Skeletal muscle tissue (tissue), 4 donors: ENCODE data around the gene TNFRSF1A. TPM values are rescaled to one million over a fixed set of nuclear protein-coding genes. Genes with fewer than 3 reads are reported as not detected.

ENCODE experiments used
- H3K27ac ChIP-seq: one replicate; pipeline ENCODE4 v1.7.0; 2013; ENCODE audit warnings: mild to moderate bottlenecking, low read depth, low read length, inconsistent platforms
- H3K27me3 ChIP-seq, 3 donors: one replicate each; pipeline ENCODE4 v1.7.0; 2013; ENCODE audit warnings: low read length in 3 of 3; ENCODE audit not compliant: control insufficient read depth in 3 of 3, insufficient read depth in 3 of 3
- H3K36me3 ChIP-seq, 3 donors: one replicate each; pipeline ENCODE4 v1.7.0; 2013; ENCODE audit warnings: low read length in 3 of 3; ENCODE audit not compliant: control insufficient read depth in 3 of 3, insufficient read depth in 3 of 3
- H3K4me1 ChIP-seq, 3 donors: one replicate each; pipeline ENCODE4 v1.7.0; 2013; ENCODE audit warnings: low read length in 3 of 3, mild to moderate bottlenecking in 3 of 3; ENCODE audit not compliant: control insufficient read depth in 3 of 3, insufficient read depth in 3 of 3
- H3K4me3 ChIP-seq, 3 donors: one replicate each; pipeline ENCODE4 v1.7.0; 2013; ENCODE audit warnings: low read length in 3 of 3
- H3K9ac ChIP-seq, 3 donors: one replicate each; pipeline ENCODE4 v1.7.0; 2013; ENCODE audit warnings: low read length in 3 of 3, mild to moderate bottlenecking in 3 of 3, moderate library complexity in 2 of 3, low read depth in 1 of 3
- H3K9me3 ChIP-seq, 3 donors: one replicate each; pipeline ENCODE4 v1.7.0; 2013; ENCODE audit warnings: low read length in 3 of 3; ENCODE audit not compliant: control insufficient read depth in 3 of 3
- total RNA-seq: library from RNA; depleted of rRNA; stranded (reverse); fragments of >200 nt; gene quantifications from one replicate; pipeline ENCODE4 v1.2.3, GENCODE V29; 2014
- donor health status: Osteomylitis.

TNFRSF1A gene
- total RNA-seq, 1 donor from 2014 or later, result 47.5 TPM

- peaks cover 0 to 5% (median 0%) of the 10 kb centered on the region in 3 donors for H3K4me1 ChIP-seq
- H3K27ac ChIP-seq, result no peak overlapping the region
Measured at GRCh38 chr12:6307529-6307928, 34.3 kb downstream of the TNFRSF1A start.

GRCh38 chr12:6306599-6307220 lies 35.2 kb downstream of the TNFRSF1A start:
- H3K9me3 ChIP-seq, result no peaks in the 10 kb centered on the region
- H3K27me3 ChIP-seq, result peaks cover 11 to 16% (median 13%) of the 10 kb centered on the region in 3 donors
- no peak overlapping the region for H3K9ac ChIP-seq
- no peaks in the 10 kb centered on the region for H3K36me3 ChIP-seq
- peaks cover 0 to 5% (median 0%) of the 10 kb centered on the region in 3 donors for H3K4me1 ChIP-seq
- no peak overlapping the region for H3K27ac ChIP-seq
- no peak overlapping the region for H3K4me3 ChIP-seq

More at GRCh38 chr12:6307529-6307928, 34.3 kb downstream of the TNFRSF1A start:
- Histone ChIP-seq H3K36me3 (no peaks in the 10 kb centered on the region), H3K4me3 (no peak overlapping the region), H3K27me3 (peaks cover 11 to 16% (median 13%) of the 10 kb centered on the region in 3 donors), H3K9ac (no peak overlapping the region), H3K9me3 (no peaks in the 10 kb centered on the region)

GRCh38 chr12:6306151-6306550 lies 35.7 kb downstream of the TNFRSF1A start:
- Histone ChIP-seq H3K9ac (no peak overlapping the region), H3K4me1 (peaks cover 0 to 5% (median 0%) of the 10 kb centered on the region in 3 donors), H3K4me3 (no peak overlapping the region), H3K36me3 (no peaks in the 10 kb centered on the region), H3K9me3 (no peaks in the 10 kb centered on the region), H3K27ac (no peak overlapping the region), H3K27me3 (peaks cover 8 to 13% (median 11%) of the 10 kb centered on the region in 3 donors)

- Histone ChIP-seq H3K9me3 (no peaks in the 10 kb centered on the region), H3K4me1 (peaks cover 0 to under 1% (median 0%) of the 10 kb centered on the region in 3 donors), H3K9ac (no peak overlapping the region), H3K27me3 (no peaks in the 10 kb centered on the region), H3K27ac (no peak overlapping the region), H3K4me3 (no peak overlapping the region), H3K36me3 (no peaks in the 10 kb centered on the region)
Measured at GRCh38 chr12:6303071-6303470, 38.8 kb downstream of the TNFRSF1A start.

- Histone ChIP-seq H3K27me3 (no peaks in the 10 kb centered on the region), H3K36me3 (no peaks in the 10 kb centered on the region), H3K4me3 (no peak overlapping the region), H3K27ac (no peak overlapping the region), H3K9me3 (no peaks in the 10 kb centered on the region), H3K4me1 (no peaks in the 10 kb centered on the region), H3K9ac (no peak overlapping the region)
Measured at GRCh38 chr12:6302621-6303020, 39.3 kb downstream of the TNFRSF1A start.

- no peaks in the 10 kb centered on the region for H3K4me1 ChIP-seq
- H3K27me3 ChIP-seq, result no peaks in the 10 kb centered on the region
- no peak overlapping the region for H3K4me3 ChIP-seq
- no peaks in the 10 kb centered on the region for H3K9me3 ChIP-seq
- H3K36me3 ChIP-seq, result no peaks in the 10 kb centered on the region
- H3K27ac ChIP-seq, result no peak overlapping the region
- no peak overlapping the region for H3K9ac ChIP-seq
Measured at GRCh38 chr12:6301721-6302120, 40.2 kb downstream of the TNFRSF1A start.

- H3K9me3 ChIP-seq, result no peaks in the 10 kb centered on the region
- no peaks in the 10 kb centered on the region for H3K27me3 ChIP-seq
- no peak overlapping the region for H3K9ac ChIP-seq
- no peak overlapping the region for H3K4me3 ChIP-seq
- no peak overlapping the region for H3K27ac ChIP-seq
- H3K4me1 ChIP-seq, result peaks cover 0 to 8% (median 0%) of the 10 kb centered on the region in 3 donors
- no peaks in the 10 kb centered on the region for H3K36me3 ChIP-seq
Measured at GRCh38 chr12:6297170-6297569, 44.7 kb downstream of the TNFRSF1A start.

- no peaks in the 10 kb centered on the region for H3K36me3 ChIP-seq
- no peaks in the 10 kb centered on the region for H3K9me3 ChIP-seq
- no peaks in the 10 kb centered on the region for H3K27me3 ChIP-seq
- no peak overlapping the region for H3K27ac ChIP-seq
- no peak overlapping the region for H3K9ac ChIP-seq
- H3K4me3 ChIP-seq, result no peak overlapping the region
- H3K4me1 ChIP-seq, result peaks cover 0 to 8% (median 0%) of the 10 kb centered on the region in 3 donors
Measured at GRCh38 chr12:6295094-6295811, 46.6 kb downstream of the TNFRSF1A start.

- Histone ChIP-seq H3K4me1 (peaks cover 0 to 8% (median 0%) of the 10 kb centered on the region in 3 donors), H3K27me3 (no peaks in the 10 kb centered on the region), H3K9ac (no peak overlapping the region), H3K36me3 (no peaks in the 10 kb centered on the region), H3K27ac (no peak overlapping the region), H3K9me3 (no peaks in the 10 kb centered on the region), H3K4me3 (no peak overlapping the region)
Measured at GRCh38 chr12:6294156-6295093, 47.5 kb downstream of the TNFRSF1A start.
